Measurements from ENCODE around the gene TEX9. TPM values are rescaled to one million over a fixed set of nuclear protein-coding genes. Genes with fewer than 3 reads are reported as not detected.

TEX9 gene
- total RNA-seq, 5 donors from 2014 or later (not counting 1 experiment from before 2014, with no cell fraction given) = 1.5 to 2.7 (median 1.9) TPM

DNA sequence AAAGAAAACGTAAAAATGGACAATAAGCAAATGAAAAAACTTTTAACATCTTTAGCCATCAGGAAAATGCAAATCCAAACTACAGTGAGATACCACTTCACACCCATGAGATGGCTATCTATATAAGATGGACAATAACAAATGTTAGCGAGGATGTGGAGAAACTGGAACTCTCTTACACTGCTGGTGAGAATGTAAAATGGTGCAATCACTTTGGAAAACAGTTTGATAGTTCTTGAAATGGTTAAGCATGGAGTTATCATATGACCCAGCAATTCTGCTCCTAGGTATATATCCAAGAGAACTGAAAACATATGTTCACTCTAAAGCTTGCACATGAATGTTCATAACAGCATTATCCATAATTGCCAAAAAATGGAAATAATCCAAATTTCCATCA lies 21.3 kb upstream of the TEX9 start:
- Histone ChIP-seq H3K4me3 (ENCODE audit: control insufficient read depth in 1 of 2, extremely low read depth in 1 of 2, low read length in 1 of 2) (no peak overlapping the region), H3K36me3 (ENCODE audit: control insufficient read depth in 2 of 2, extremely low read depth in 1 of 2, insufficient read depth in 1 of 2, low read length in 1 of 2) (no peaks in the 10 kb centered on the region), H3K9me3 (no peaks in the 10 kb centered on the region), H3K4me1 (ENCODE audit: control insufficient read depth in 1 of 2, extremely low read depth in 1 of 2, insufficient read depth in 2 of 2, low read length in 2 of 2) (no peaks in the 10 kb centered on the region), H3K27ac (ENCODE audit: low read length) (no peak overlapping the region), H3K27me3 (replicated peaks in 1 of 2; ENCODE audit: control insufficient read depth in 2 of 2, extremely low read depth in 1 of 2, insufficient read depth in 2 of 2, low read length in 1 of 2) (peaks cover 0 to 3% of the 10 kb centered on the region in 2 experiments)
- Mint-ChIP-seq H3K9me3 (no peaks in the 10 kb centered on the region), H3K27me3 (peaks cover 3 to 8% of the 10 kb centered on the region in 2 donors), H3K4me1 (no peaks in the 10 kb centered on the region), H3K27ac (no peak overlapping the region), H3K4me3 (no peak overlapping the region), H3K36me3 (no peaks in the 10 kb centered on the region)
- WGBS (ENCODE audit: insufficient coverage) = no CpG with 5 or more reads among the region's 2 CpGs
- CTCF ChIA-PET = no interaction called here
- DNase-seq (no peak), ATAC-seq (replicated peaks in 1 of 4) (no peak)
- POLR2A ChIA-PET = no interaction called here

DNA sequence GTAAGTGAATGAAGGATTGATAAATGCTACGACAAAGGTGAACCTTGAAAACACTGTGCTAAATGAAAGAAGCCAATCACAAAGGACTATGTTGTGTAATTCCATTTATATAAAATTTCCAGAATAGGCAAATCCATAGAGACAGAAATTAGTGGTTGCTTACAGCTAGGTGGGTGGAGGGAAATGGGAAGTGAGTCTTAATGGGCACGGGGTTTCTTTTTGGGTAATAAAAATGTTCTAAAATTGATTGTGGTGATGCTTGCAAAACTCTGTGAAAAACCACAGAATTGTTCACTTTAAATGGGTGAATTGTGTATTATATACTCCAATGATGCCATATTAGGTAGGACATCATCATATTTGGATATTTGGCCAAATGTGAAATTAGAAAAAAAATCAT lies 20.9 kb upstream of the TEX9 start:
- Histone ChIP-seq H3K36me3 (ENCODE audit: control insufficient read depth in 2 of 2, extremely low read depth in 1 of 2, insufficient read depth in 1 of 2, low read length in 1 of 2) (no peaks in the 10 kb centered on the region), H3K9me3 (no peaks in the 10 kb centered on the region), H3K4me3 (ENCODE audit: control insufficient read depth in 1 of 2, extremely low read depth in 1 of 2, low read length in 1 of 2) (no peak overlapping the region), H3K4me1 (ENCODE audit: control insufficient read depth in 1 of 2, extremely low read depth in 1 of 2, insufficient read depth in 2 of 2, low read length in 2 of 2) (no peaks in the 10 kb centered on the region), H3K27me3 (replicated peaks in 1 of 2; ENCODE audit: control insufficient read depth in 2 of 2, extremely low read depth in 1 of 2, insufficient read depth in 2 of 2, low read length in 1 of 2) (peaks cover 0 to 3% of the 10 kb centered on the region in 2 experiments), H3K27ac (ENCODE audit: low read length) (no peak overlapping the region)
- WGBS (ENCODE audit: insufficient coverage) = 20% methylated on average over 1 of the region's 2 CpGs
- peaks cover 3 to 9% of the 10 kb centered on the region in 2 donors for H3K27me3 Mint-ChIP-seq
- CTCF ChIA-PET = no interaction called here
- no peak overlapping the region for H3K27ac Mint-ChIP-seq
- no peak overlapping the region for H3K4me3 Mint-ChIP-seq
- no peaks in the 10 kb centered on the region for H3K9me3 Mint-ChIP-seq
- H3K36me3 Mint-ChIP-seq = no peaks in the 10 kb centered on the region
- no peak for DNase-seq
- ATAC-seq (replicated peaks in 1 of 4) = no peak
- POLR2A ChIA-PET = no interaction called here
- no peaks in the 10 kb centered on the region for H3K4me1 Mint-ChIP-seq

- Histone ChIP-seq H3K4me3 (ENCODE audit: control insufficient read depth in 1 of 2, extremely low read depth in 1 of 2, low read length in 1 of 2) (no peak overlapping the region), H3K27ac (ENCODE audit: low read length) (no peak overlapping the region), H3K36me3 (ENCODE audit: control insufficient read depth in 2 of 2, extremely low read depth in 1 of 2, insufficient read depth in 1 of 2, low read length in 1 of 2) (no peaks in the 10 kb centered on the region), H3K4me1 (ENCODE audit: control insufficient read depth in 1 of 2, extremely low read depth in 1 of 2, insufficient read depth in 2 of 2, low read length in 2 of 2) (no peaks in the 10 kb centered on the region), H3K27me3 (replicated peaks in 1 of 2; ENCODE audit: control insufficient read depth in 2 of 2, extremely low read depth in 1 of 2, insufficient read depth in 2 of 2, low read length in 1 of 2) (peaks cover 0 to 3% of the 10 kb centered on the region in 2 experiments), H3K9me3 (no peaks in the 10 kb centered on the region)
- no CpG with 5 or more reads among the region's 3 CpGs for WGBS (ENCODE audit: insufficient coverage)
- Mint-ChIP-seq H3K4me1 (no peaks in the 10 kb centered on the region), H3K4me3 (no peak overlapping the region), H3K27ac (no peak overlapping the region), H3K27me3 (peaks cover 2 to 11% of the 10 kb centered on the region in 2 donors), H3K9me3 (no peaks in the 10 kb centered on the region), H3K36me3 (no peaks in the 10 kb centered on the region)
- ATAC-seq (replicated peaks in 1 of 4) (no peak), DNase-seq (no peak)
- POLR2A ChIA-PET = no interaction called here
- CTCF ChIA-PET = no interaction called here
Measured at GRCh38 chr15:56346414-56346813, 18.8 kb upstream of the TEX9 start.

- Mint-ChIP-seq H3K4me1 (no peaks in the 10 kb centered on the region), H3K27ac (no peak overlapping the region), H3K4me3 (no peak overlapping the region), H3K36me3 (no peaks in the 10 kb centered on the region), H3K27me3 (peaks cover 2 to 11% of the 10 kb centered on the region in 2 donors), H3K9me3 (no peaks in the 10 kb centered on the region)
- H3K27ac ChIP-seq (ENCODE audit: low read length) = no peak overlapping the region
- H3K4me3 ChIP-seq (ENCODE audit: control insufficient read depth in 1 of 2, extremely low read depth in 1 of 2, low read length in 1 of 2) = no peak overlapping the region
- DNase-seq (no peak), ATAC-seq (replicated peaks in 1 of 4) (no peak)
- H3K9me3 ChIP-seq = no peaks in the 10 kb centered on the region
- ChIA-PET CTCF (no interaction called here), POLR2A (no interaction called here)
- no peaks in the 10 kb centered on the region for H3K4me1 ChIP-seq (ENCODE audit: control insufficient read depth in 1 of 2, extremely low read depth in 1 of 2, insufficient read depth in 2 of 2, low read length in 2 of 2)
- no CpG with 5 or more reads among the region's 6 CpGs for whole genome bisulfite sequencing (ENCODE audit: insufficient coverage)
- no peaks in the 10 kb centered on the region for H3K36me3 ChIP-seq (ENCODE audit: control insufficient read depth in 2 of 2, extremely low read depth in 1 of 2, insufficient read depth in 1 of 2, low read length in 1 of 2)
- peaks cover 0 to 3% of the 10 kb centered on the region in 2 experiments for H3K27me3 ChIP-seq (replicated peaks in 1 of 2; ENCODE audit: control insufficient read depth in 2 of 2, extremely low read depth in 1 of 2, insufficient read depth in 2 of 2, low read length in 1 of 2)
Measured at GRCh38 chr15:56349554-56349953, 15.7 kb upstream of the TEX9 start.

DNA sequence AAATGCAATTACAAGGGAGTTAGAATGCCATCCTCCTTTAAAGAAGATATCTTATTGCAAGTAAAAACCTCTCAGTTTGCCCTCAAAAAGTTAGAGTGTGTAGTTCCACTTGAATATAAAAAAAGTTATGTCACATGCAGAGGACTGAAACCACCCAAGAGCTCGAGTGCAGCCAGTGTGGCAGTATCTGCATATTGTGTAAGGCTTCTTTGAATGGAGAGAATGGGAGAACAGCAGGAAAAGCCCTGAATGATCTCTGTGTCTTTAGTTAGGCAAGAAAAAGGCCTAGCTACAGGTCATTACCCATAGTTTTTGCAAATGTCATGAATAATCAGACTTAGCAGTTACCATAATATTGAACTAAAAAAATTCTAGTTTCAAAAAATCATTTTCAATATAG lies 13.9 kb upstream of the TEX9 start:
- POLR2A ChIA-PET = no interaction called here
- CTCF ChIA-PET = no interaction called here
- Histone ChIP-seq H3K27ac (ENCODE audit: low read length) (no peak overlapping the region), H3K27me3 (replicated peaks in 1 of 2; ENCODE audit: control insufficient read depth in 2 of 2, extremely low read depth in 1 of 2, insufficient read depth in 2 of 2, low read length in 1 of 2) (no peaks in the 10 kb centered on the region), H3K9me3 (no peaks in the 10 kb centered on the region), H3K36me3 (ENCODE audit: control insufficient read depth in 2 of 2, extremely low read depth in 1 of 2, insufficient read depth in 1 of 2, low read length in 1 of 2) (no peaks in the 10 kb centered on the region), H3K4me3 (ENCODE audit: control insufficient read depth in 1 of 2, extremely low read depth in 1 of 2, low read length in 1 of 2) (no peak overlapping the region), H3K4me1 (ENCODE audit: control insufficient read depth in 1 of 2, extremely low read depth in 1 of 2, insufficient read depth in 2 of 2, low read length in 2 of 2) (no peaks in the 10 kb centered on the region)
- ATAC-seq (replicated peaks in 1 of 4) (no peak), DNase-seq (no peak)
- WGBS (ENCODE audit: insufficient coverage) = 29% methylated on average over 1 of the region's 1 CpG
- Mint-ChIP-seq H3K27me3 (peaks cover 0 to 6% of the 10 kb centered on the region in 2 donors), H3K4me1 (no peaks in the 10 kb centered on the region), H3K36me3 (no peaks in the 10 kb centered on the region), H3K9me3 (no peaks in the 10 kb centered on the region), H3K4me3 (no peak overlapping the region), H3K27ac (no peak overlapping the region)

GRCh38 chr15:56351957-56352506 lies 13.2 kb upstream of the TEX9 start:
- Histone ChIP-seq H3K9me3 (no peaks in the 10 kb centered on the region), H3K4me3 (ENCODE audit: control insufficient read depth in 1 of 2, extremely low read depth in 1 of 2, low read length in 1 of 2) (no peak overlapping the region), H3K27ac (ENCODE audit: low read length) (no peak overlapping the region), H3K36me3 (ENCODE audit: control insufficient read depth in 2 of 2, extremely low read depth in 1 of 2, insufficient read depth in 1 of 2, low read length in 1 of 2) (no peaks in the 10 kb centered on the region), H3K4me1 (ENCODE audit: control insufficient read depth in 1 of 2, extremely low read depth in 1 of 2, insufficient read depth in 2 of 2, low read length in 2 of 2) (no peaks in the 10 kb centered on the region), H3K27me3 (replicated peaks in 1 of 2; ENCODE audit: control insufficient read depth in 2 of 2, extremely low read depth in 1 of 2, insufficient read depth in 2 of 2, low read length in 1 of 2) (no peaks in the 10 kb centered on the region)
- ChIA-PET POLR2A (no interaction called here), CTCF (no interaction called here)
- H3K4me3 Mint-ChIP-seq = no peak overlapping the region
- no peak overlapping the region for H3K27ac Mint-ChIP-seq
- DNase-seq (no peak), ATAC-seq (replicated peaks in 1 of 4) (no peak)
- H3K9me3 Mint-ChIP-seq = no peaks in the 10 kb centered on the region
- no peaks in the 10 kb centered on the region for H3K4me1 Mint-ChIP-seq
- H3K36me3 Mint-ChIP-seq = no peaks in the 10 kb centered on the region
- 97% methylated on average over 7 of the region's 12 CpGs for WGBS (ENCODE audit: insufficient coverage)
- H3K27me3 Mint-ChIP-seq = peaks cover 0 to 6% of the 10 kb centered on the region in 2 donors

- Histone ChIP-seq H3K27me3 (replicated peaks in 1 of 2; ENCODE audit: control insufficient read depth in 2 of 2, extremely low read depth in 1 of 2, insufficient read depth in 2 of 2, low read length in 1 of 2) (no peaks in the 10 kb centered on the region), H3K9me3 (no peaks in the 10 kb centered on the region), H3K36me3 (ENCODE audit: control insufficient read depth in 2 of 2, extremely low read depth in 1 of 2, insufficient read depth in 1 of 2, low read length in 1 of 2) (no peaks in the 10 kb centered on the region), H3K4me3 (ENCODE audit: control insufficient read depth in 1 of 2, extremely low read depth in 1 of 2, low read length in 1 of 2) (no peak overlapping the region), H3K4me1 (ENCODE audit: control insufficient read depth in 1 of 2, extremely low read depth in 1 of 2, insufficient read depth in 2 of 2, low read length in 2 of 2) (no peaks in the 10 kb centered on the region), H3K27ac (ENCODE audit: low read length) (no peak overlapping the region)
- no peaks in the 10 kb centered on the region for H3K4me1 Mint-ChIP-seq
- no peaks in the 10 kb centered on the region for H3K9me3 Mint-ChIP-seq
- no CpG with 5 or more reads among the region's 1 CpG for WGBS (ENCODE audit: insufficient coverage)
- DNase-seq = no peak
- POLR2A ChIA-PET = no interaction called here
- CTCF ChIA-PET = interaction anchor here in 1 of 2 donors (0.5 kb wide), 1 partner anchor 359 kb away, joined by 3 read pairs; no protein-coding TSS in a partner anchor
- no peak overlapping the region for H3K27ac Mint-ChIP-seq
- H3K4me3 Mint-ChIP-seq = no peak overlapping the region
- no peaks in the 10 kb centered on the region for H3K36me3 Mint-ChIP-seq
- ATAC-seq (replicated peaks in 1 of 4) = no peak
- peaks cover 0 to 6% of the 10 kb centered on the region in 2 donors for H3K27me3 Mint-ChIP-seq
Measured at GRCh38 chr15:56353119-56353518, 12.1 kb upstream of the TEX9 start.

All from T-cell (primary cell).